Measurements from ENCODE around the gene ETNPPL.

Gene ETNPPL

DNA sequence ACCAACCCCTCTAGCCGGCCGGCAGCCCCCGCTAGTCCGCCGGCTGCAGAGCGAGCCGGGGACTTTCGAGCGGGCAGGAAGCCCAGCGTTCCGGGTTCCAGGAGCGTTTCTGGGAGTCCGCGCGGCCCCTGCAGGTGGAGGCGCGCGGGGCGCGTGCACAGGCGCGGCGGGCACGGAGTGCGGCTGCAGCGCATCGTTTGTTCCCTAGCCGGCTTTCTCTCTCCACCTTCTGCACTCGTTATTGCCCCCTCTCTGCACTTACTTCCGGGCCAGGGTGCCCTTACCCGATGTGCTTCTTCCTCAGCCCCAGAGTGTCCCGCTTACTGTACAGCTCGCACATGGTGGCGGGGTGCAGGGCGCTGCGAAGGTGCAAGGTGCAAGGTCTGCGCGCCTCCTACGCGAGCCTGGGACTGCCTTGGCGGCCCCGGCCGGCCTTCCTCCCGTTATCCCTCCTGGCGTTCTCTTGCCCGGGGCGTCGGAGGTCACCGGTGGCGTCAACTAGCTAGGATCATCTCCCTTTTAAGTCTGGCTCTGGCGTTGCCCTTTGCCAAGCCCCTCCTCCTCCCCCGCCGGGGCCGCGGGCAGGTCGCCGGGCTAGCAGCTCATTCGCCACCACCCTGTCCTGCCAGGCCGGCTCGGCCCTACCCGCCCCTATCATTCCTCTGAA lies at the start of gene ETNPPL:
ETNPPL (minus strand) TSS at position 495 of the 667 bp plus-strand sequence; CDS start at position 340, 155 bp downstream.
- peak; percentile 32 for DNase-seq

- no peak for DNase-seq
Observed at GRCh38 chr4:108811486-108811885, 48.6 kb upstream of the ETNPPL start.

DNA sequence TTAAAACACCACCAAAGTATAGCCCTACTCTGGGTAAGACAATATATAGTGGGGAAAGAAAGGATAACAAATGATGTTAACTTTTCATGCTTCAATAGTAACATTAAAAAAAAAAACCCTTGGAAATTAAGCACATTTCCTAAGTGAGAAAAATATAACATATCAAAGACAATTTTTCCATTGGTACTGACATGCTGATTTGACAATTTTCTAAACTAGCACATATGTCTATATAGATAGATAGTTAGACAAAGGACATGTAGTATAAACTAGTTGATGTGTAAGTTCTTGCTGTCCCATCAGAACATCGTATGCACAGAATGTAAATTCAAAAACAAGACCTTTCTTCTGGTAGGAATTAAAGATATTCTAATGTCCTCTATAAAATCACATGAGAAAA lies 47.2 kb upstream of the ETNPPL start:
- DNase-seq = no peak

DNA sequence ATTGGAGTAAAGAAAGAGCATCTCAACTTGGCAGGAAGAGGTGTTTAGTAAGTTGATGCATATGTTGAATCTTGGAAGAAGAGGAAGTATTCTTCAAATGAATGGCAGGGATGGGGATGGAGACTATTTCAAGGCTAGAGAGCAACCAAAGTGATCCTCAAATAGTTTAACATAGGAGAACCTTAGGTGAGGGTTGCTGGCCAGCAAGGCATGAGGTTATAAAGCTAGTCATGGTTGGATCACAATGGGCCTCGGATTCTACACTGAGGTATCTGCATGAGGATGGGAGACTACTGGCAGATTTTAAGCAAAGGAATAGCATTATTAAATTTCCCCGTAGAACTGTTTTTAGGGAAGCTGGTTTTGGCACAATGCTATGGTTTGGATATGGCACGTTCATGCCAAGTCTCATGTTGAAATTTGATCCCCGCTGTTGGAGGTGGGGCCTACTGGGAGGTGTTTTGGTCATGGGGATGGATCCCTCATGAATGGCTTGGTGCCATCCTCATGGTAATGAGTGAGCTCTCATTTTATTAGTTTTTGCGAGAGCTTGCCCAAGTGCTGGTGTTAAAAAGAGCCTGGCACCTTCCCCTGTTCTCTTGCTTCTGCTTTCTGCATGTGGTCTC lies 41.9 kb upstream of the ETNPPL start:
- DNase-seq = no peak

GRCh38 chr4:108799306-108799705 lies 36.5 kb upstream of the ETNPPL start:
- DNase-seq = no peak

DNA sequence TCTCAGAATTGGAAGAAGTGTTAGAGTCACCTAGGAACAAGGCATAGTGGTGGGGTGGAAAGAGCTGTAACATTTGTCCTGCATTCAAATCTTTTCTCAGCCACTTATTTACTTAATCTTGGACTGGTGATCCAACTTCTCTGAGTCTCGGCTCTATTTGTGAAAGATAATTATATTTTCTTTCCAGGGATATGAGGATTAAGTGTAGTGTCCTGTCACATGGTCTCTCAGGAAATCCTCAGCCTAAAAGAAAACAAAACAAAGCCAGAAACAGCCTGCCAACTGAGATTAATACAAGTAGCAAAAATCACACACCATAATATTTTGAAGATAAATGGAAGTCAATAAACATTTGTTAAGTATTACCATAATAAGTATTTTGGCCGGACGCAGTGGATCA lies 33.3 kb upstream of the ETNPPL start:
- DNase-seq = no peak

- no peak for DNase-seq
Observed at GRCh38 chr4:108795733-108796132, 32.9 kb upstream of the ETNPPL start.

GRCh38 chr4:108794136-108794535 lies 31.3 kb upstream of the ETNPPL start:
- no peak for DNase-seq

DNA sequence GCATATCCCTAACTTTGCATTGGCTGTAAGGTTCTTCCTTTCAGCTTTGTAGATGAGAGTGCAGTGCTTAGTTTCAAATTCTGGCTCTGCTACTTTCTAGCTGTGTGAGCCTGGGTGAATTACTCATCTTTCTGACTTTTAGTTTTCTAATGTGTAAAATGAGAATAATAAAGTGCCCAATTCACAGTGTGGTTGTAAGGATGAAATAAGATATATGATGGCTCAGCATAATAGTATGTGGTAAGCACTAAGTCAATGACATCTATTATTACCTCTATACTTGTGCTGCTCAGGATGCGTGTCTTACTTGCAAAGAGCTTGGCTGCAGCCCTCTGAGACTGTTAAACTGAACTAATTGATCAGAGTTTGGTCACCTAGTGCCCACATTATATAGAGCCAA lies 30.6 kb upstream of the ETNPPL start:
- no peak for DNase-seq

- no peak for DNase-seq
Observed at GRCh38 chr4:108788731-108789130, 25.9 kb upstream of the ETNPPL start.

GRCh38 chr4:108787724-108788123 lies 24.9 kb upstream of the ETNPPL start:
- no peak for DNase-seq

GRCh38 chr4:108787106-108787505 lies 24.3 kb upstream of the ETNPPL start:
- DNase-seq = no peak

GRCh38 chr4:108786351-108786750 lies 23.5 kb upstream of the ETNPPL start:
- no peak for DNase-seq

DNA sequence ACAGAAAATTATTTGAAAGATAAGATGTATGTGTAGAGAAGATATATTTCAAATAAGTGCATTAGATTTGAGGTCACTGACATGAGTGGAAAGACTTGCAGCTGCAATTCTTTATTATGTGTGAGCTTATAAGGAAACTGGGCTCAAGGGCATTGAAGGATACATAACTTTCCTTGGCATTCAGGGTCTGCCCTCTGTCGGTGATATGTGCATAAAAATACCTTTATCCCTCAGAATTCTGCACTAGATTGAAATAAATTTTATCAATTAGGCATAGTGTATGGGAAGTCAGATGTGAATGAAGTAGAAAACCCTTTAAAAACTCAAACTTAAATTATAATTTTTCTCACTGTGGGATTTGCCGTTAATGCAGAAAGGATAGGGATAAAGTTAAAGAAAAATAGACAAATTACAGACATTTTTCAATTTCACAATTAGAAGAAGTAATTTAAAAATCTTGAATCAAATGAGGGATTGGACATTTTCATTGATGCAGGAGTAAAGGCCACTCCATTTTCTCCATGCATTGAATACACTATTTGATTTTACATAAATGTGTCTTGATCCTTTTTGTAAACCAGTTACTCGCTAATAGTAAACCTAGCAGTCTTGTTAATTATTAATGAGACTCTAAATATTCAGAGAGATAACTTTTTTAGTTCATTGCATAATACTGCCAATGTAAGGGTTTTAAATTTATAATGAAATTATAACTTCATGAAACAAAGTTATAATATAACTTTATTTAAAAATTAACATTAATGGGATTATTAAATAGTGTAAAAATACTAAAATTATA lies 21.0 kb upstream of the ETNPPL start:
- DNase-seq = no peak

GRCh38 chr4:108779958-108780357 lies 17.1 kb upstream of the ETNPPL start:
- no peak for DNase-seq

DNA sequence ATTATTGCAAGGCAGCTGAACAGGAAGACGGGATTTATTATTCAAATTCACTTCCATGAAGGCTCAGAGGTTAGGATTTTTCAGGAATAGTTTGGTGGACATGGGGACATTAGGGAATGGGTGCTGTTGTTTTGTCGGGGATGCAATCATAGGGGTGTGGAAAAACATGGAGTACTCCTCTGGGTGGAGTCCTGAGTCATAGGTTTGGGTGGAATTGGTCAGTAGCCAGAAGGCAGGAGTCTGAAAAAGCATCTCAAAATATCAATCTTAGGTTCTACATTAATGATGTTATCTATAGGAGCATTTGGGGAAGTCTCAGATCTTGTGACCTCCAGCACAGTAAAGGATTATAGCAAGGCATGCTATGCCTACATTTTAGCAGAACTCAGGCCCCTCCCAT lies 14.5 kb upstream of the ETNPPL start:
- no peak for DNase-seq

DNA sequence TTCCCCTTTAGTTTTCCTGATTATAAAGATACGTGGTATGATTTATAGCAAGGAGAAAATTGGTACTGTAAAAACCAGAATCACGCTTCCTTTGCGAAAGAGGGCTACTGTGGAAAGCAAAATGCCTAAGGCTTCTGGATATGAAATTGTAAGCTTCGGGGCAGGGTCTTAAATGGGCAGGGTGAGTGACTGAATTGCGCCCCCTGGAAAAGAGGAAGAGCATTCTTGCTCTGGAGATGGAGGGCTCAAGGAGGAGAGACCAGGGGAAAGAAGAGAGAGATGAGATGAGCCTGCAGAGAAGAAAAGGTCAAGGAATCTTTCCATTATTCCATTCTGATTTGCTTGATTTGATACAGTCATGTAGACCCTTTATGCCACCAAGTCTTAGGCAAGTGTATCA lies 13.1 kb upstream of the ETNPPL start:
- no peak for DNase-seq

DNA sequence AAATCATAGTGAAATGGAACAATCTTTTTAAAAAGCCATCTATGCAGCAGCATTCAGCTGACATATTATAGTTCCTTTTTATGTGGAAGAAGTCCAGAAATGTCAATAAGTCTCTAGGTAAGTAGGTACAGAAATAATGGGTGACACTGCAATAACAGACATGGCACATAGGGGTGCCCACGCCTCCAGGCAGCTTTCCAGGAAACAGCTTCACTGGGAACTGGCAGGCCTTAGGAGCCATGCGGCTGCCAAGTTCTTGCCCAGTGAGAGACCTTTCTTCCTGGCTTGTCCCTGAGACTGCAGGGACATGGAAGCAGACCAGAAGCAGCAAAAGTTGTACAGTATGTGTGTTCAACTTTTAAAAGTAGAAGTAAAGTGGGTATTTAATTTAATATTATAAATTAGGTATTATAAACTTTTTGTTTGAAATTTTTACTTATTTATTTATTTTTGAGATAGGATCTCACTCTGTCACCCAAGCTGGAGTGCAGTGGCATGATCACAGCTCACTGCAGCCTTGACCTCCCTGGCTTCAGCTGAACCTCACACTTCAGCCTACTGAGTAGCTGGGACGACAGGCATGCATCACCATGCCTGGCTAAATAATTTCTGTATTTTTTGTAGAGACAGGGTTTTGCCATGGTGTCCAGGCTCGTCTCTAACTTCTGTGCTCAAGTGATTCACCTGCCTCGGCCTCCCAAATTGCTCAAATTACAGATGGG lies 12.1 kb upstream of the ETNPPL start:
- DNase-seq = no peak

DNA sequence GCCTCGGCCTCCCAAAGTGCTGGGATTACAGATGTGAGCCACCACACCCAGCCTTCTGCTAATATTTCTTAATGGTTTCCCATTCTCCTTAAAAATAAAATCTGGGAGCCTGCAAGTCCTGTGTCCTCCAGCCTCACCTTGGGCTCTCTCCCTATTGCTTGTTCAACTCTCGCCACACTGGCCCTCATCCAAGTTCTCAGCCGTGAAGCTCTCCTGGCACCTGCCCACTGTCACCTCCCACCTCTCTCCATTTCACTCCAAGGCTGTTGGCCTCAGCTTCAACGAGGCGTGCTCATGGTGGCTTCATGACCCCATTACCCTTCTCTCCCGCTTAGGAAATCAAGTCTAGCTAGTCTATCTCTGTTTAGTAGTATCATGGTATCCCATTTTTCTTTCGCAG lies 9.5 kb upstream of the ETNPPL start:
- no peak for DNase-seq

DNA sequence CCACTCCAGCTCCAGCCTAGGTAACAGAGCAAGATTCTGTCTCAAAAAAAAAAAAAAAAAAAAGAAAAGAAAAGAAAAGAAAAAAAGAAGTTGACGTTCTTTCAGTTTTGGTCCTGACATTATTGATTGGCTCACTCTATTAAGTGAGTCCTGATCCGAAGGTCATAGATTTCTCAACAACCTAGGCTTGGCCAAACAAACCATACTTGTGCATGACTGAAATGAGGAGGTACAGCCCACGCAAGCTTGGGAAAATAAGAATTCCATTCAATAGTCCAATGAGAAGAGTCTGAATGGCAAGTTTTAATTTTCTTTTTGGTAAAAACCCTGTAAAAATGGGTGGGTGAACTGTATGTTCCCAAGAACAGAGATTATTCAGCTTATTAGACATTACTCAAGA lies 3.2 kb upstream of the ETNPPL start:
- DNase-seq = no peak

GRCh38 chr4:108763986-108764385 lies 1.1 kb upstream of the ETNPPL start:
- DNase-seq = no peak

DNA sequence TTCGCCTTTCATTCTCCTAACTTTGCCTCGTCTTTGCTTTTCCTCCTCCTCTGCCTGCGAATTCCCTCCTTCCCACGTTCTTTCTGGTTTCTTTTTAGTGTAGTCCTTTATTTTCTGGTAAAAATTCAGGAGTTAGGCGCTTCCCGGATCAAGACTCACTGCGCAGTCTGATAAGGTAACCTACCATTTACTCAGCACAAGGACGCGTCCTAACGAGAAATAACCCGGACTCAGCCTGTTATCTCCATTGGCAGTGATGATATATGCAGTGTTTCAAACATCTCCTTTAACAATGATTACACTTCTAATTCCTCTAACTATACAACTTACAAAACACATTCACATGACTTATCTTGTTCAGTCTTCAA lies 357 bp upstream of the ETNPPL start:
- no peak for DNase-seq

- DNase-seq = no peak
Observed at GRCh38 chr4:108758498-108758897, 4.4 kb downstream of the ETNPPL start.

DNA sequence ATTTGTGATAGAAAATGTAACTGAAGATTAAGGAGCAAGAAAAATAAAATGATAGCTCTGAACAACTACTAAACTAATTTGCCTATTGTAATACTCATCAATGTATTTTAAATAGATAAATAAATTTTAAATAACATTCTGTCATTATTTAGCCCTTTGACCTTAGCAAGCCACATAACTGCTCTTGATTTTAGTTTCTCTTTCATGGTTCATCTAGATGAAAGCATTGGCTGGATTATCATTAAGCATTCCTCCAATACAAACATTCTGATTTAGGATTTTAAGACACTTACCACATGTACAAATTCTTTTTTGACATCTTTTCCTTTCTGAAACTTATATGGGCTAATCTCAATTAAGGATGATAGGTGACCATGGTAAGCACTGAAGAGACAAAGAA lies 8.5 kb downstream of the ETNPPL start:
- no peak for DNase-seq
